Bone marrow (tissue), 2 donors: ENCODE results near the gene SELPLG.
"Not testable (repeated sequence)": the region's sequence is repeated elsewhere in the genome, so short reads cannot be mapped to it uniquely, and the experiment has no call there.

Source experiments
- DNase-seq, 2 donors: peaks; one replicate each; lab custom pipeline; 2025; lab: John Stamatoyannopoulos, UW

SELPLG gene, protein sequence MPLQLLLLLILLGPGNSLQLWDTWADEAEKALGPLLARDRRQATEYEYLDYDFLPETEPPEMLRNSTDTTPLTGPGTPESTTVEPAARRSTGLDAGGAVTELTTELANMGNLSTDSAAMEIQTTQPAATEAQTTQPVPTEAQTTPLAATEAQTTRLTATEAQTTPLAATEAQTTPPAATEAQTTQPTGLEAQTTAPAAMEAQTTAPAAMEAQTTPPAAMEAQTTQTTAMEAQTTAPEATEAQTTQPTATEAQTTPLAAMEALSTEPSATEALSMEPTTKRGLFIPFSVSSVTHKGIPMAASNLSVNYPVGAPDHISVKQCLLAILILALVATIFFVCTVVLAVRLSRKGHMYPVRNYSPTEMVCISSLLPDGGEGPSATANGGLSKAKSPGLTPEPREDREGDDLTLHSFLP

DNA sequence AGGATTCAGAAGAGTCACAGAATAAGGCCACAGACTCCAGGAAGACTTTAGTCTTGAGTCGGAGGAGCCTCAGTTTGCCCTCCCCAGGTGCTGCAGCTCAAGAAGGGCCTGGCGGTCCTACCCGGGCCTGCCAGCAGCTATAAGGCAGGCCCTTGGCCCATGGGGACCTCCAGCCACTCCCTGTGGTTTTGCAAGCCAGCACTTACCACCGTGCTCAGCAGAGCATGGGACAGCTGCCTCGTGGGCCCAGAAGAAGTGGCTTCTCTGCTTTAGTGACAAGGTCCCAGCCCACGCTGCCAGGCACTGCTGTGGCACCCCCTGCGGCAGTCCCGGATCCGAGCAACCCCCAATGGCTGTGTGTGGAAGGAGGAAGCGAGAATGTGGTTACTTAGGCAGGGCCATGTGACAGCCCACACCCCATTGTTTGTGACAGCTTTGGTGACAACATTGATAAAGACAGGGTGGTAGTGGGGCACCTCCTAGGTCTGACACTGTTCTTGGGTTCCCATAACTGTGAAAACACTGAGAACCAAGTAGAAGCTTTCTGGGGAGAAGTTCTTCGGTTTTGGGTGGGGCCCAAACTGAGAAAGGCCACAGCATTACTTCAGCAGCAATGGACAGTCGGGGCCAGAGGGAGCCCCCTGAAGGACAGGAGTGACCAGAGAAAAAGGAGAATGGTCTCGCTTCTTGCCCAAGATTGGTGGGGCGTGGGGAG is at the start of gene SELPLG:
Gene SELPLG, minus strand, starts transcription at position 361 of the 715 bp plus-strand sequence. CDS start 9,587 bp downstream, outside the sequence.
- DNase-seq, result peak; percentile 42 to 94

DNA sequence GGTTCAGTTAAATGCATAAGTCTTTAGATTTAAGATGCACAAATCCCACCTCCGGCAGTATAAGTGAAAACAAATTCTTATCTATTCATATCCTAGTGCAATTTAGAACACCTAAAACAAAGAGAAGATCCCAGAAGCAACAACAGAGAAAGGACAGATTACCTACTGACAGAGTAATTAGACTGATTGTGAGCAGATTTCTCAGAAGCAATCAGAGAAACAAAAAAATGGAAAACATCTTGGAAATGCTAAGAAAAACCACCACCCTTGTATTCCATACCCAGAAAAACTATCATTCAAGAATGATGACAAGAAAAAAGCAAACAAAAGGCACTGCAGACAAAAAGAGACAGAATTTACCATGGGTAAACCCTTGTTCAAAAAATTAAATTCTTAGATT is 47.6 kb upstream of the SELPLG start:
- no peak for DNase-seq

DNA sequence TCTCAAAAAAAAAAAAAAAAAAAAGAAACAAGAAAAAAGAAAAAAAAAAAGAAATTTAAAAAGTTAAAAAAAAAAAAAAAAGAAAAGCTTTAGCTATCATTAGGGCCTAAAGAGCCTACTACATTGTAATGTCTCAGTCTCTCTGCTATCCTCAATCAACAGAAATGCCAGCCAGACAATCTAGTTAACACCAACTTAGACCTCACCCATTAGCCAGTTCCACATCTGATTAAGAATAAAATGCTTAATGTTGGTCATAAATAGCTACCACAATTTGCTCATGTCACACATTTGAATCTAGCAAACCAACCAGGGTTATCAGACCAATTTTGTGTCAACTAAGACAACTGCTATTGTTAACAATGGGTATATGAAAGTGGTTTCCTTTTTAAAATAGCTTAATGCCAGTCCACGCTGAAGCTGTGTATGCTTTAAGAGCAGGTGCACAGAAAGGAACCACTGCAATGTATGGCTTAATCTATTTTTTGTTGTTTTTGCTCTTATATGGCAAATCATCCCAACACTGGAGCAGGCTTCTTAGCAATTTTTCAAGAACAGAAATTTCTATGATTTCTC is 45.5 kb upstream of the SELPLG start:
- no peak for DNase-seq

DNA sequence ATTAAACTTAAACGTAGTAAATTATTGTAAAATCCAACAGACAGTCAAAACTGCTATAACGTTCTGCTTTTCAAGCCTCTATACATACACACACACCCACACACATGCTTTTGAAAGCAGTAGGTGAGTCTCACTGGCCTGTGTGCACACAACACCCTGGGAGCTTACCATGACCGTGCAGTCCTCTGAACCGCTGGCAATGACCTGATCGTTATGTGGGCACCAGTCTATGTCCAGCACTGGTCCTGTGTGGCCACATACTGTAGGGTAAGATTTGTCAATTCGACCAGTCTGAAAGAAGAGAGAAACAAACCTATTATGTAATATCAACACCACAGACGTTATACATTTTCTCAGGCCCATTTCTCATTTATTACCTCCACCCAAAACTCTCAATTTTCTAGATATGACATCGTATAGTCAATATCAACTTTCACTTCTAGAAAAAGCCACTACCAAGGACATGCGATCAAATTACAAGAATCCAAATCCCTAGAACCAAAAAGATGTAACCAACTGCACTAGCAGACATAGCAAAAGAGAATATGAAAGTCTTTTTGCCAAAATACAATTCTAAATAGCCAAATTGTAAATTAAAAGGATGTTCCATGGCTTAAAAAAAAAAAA is 44.5 kb upstream of the SELPLG start:
- no peak for DNase-seq

DNA sequence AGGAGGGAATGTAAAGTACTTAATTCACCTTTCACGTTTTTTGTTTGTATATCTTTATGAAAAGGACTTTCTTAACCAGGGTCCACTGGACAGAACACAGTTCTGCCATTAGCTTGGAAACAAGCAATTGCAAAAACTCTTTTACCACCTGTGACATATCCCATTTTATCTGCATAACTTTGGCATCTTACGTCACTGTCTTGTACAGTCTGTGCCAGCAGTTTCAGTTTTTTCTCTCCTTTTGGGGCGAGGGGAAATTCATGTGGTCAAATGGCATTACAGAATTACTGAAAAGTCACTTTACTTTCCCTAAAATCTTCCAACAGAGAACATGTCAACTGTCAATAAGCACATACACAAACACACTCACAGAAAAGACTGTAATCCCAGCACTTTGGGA is 43.7 kb upstream of the SELPLG start:
- no peak for DNase-seq

DNA sequence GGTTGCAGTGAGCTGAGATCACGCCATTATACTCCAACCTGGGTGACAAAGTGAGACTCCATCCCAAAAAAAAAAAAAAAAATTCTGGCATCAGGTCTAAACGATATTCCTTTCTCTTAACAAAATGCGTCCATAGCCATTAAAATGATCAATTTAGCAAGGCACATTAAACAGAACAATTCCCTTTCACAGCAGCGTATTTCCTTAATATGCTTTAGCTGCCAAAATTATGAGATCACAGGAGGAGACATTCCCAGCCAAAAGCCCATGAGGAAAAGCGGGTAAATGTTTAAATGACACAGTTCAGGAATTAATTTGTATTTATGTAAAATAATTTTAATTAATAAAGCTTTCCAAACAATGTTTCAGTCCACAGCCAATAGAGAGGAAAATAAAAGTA is 43.0 kb upstream of the SELPLG start:
- DNase-seq, result no peak

DNA sequence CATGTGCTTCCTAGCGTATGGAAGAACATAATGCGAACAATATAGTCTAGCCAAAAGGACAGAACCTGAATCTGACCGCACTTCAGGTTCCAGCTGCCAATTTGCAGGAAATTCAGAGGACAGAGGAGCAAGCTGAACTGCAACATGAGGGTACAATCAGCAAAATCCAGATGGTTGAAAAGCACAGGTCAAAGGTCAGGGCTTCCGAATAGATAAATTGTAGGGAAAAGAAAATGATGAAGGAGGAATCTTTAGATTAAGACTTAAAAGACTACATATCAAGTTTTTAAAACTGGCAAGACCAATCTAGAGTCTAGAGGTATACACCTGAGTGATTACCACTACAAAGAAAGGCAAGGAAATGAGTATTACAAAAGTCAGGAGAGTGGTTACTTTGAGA is 42.1 kb upstream of the SELPLG start:
- no peak for DNase-seq

DNA sequence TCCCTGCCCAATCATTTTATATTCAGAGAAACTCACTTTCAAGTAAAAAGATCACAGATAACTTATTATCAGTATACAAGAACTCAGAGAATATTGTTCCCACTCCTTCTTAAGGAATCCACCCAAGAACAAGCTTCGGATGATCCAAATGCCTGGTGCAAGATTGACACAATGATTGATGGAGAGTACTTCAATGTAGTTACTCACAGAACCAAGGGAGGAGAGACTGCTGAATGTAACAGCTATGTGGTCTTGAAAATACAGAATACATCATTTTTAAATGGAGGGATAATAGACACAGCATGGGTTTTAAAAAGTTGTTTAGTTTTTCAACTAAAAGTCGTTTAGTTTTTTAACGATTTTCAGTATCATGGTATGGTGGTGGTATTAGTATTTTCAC is 38.4 kb upstream of the SELPLG start:
- DNase-seq, result no peak

DNA sequence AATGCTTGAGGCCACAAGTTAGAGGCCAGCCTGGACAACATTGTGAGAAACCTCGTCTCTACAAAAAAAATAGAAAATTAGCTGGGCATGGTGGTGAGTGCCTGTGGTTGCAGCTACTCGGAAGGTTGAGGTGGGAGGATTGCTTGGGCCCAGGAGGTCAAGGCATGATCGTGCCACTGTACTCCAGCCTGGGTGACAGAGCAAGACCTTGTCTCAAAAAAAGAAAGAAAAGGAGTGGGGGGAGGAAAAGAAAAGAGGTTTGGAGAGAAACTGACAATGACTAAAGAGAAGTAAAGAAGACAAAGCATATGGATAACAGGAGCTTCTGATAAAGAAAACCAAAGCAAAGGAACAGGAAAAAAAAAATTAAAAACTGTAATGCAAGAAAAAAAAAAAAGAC is 37.4 kb upstream of the SELPLG start:
- no peak for DNase-seq

DNA sequence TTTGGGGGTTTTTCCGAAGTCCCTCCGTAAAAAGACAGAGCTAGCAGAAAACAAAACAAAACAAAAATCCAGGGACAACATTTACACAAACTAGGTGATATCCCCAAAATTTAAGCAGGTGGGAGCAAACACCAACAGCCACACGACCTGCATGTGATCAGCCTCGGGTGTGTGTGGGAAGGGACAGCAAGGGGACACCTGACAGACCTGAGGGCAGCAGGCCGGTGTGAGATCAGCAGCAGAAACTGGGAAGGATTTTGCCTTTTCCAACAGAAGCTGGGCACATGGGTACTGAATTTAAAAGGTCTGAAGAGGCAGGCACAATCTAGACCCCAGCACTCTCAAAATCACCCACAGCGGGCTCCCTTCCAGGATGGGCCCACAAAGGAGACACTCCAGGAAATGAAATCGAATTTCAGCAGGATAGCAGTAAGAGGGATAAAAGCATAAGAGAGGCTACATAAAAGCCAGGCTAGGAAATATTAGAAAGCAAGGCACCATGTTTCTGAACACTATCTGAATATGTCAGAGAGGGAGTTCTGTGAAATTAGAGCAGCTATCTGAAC is 36.5 kb upstream of the SELPLG start:
- DNase-seq, result no peak

DNA sequence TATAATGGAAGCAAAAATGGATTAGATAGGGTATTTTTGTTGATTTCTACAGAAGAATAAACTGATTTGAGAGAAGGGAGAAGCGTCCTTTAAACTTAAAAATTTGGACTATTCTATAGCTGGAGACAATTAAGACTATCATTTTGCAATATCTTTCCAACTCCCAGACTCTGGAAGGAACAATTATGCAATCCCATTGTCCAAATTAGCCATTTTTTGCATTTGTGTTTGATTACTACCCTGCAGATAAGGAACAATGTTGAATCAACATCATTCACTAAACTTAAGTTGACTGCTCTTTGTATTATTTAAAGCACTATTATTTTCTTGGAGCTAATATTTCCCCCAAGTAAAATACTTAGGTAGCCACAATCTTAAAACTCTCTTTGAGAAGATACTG is 34.8 kb upstream of the SELPLG start:
- no peak for DNase-seq

DNA sequence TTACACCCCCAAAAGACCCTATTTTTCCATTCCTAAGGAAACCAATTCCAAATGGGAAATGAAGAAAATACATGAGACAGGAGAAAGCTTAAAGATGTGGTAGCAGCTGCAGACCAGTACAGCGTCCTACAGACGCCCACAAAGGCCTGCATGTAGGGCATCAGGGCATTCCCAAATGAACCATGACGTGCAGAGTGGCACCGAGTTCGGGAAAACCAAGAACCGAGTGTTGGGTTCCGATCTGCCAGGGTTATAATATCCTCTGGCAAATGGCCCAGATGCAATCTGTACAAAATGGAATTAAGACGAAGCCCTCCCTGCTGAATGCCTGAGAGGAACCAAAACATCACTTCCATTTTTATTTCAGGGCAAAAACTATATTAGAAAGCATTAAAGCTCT is 34.4 kb upstream of the SELPLG start:
- no peak for DNase-seq

DNA sequence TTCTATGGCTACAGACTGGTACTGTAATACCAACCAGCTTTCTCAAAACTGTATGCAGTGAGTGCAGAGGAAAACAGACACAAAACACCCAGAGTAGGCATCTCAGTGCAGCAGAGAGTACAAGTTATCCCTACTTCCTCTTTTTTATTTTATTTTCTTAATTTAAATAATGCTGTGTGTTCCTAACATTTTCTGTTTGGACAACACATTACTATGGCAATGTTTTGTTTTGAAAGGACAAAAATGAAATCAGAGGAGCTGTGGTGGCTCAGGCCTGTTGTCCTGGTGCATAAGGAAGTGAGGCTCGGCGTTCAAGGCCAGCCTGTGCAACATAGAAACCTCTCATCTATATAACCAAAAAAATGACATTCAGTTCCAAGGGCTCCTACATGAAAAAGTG is 33.7 kb upstream of the SELPLG start:
- DNase-seq, result peak in 1 of 2 donors; percentile 61

DNA sequence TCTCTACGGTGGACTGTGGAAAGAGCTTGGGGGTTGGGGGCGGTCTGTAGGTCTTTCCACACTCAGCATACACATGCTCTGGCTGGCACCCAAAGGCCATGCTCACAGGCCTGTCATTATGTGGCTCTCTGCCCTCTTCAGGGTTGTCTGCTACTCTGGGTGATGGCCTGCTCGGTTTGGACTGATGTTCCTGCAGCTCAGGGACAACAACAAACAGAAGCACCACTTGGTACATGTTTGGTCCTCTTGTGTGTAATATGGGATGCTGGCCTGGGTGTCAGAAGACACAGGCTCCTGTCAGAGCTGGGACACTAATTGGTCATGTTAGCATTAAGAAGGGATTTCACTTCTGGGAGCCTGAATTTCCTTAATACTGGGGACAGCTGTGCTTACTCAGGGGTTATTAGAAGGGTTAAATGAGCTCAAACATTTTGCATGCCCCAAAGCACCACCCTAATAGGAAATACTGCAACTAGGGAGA is 32.7 kb upstream of the SELPLG start:
- no peak for DNase-seq

DNA sequence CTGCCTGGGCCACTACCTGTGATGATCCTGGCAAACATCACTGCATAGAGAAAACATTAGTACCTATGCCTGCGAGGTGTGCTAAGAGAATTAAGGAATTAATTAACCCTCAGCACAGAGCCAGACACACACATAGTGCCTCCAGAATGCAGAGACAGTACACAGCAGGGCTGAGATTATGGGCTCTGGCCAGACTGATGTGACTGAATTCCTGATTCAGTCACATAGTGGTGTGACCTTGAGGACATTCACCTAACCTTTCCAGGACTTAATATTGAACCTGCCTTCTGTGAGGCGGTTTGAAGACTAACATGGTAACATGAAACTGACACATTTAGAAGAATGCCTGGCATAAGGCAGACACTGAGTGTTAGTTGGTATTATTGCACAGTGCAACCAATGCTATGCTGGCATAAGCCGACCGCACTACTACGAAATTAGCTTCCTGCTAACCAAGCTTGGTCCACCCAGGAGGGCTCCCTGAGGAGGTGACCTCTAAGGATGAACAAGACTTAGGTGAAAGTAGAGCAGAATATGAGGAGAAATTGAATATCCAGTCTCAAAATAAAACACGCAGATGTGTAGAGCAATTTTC is 32.0 kb upstream of the SELPLG start:
- no peak for DNase-seq

DNA sequence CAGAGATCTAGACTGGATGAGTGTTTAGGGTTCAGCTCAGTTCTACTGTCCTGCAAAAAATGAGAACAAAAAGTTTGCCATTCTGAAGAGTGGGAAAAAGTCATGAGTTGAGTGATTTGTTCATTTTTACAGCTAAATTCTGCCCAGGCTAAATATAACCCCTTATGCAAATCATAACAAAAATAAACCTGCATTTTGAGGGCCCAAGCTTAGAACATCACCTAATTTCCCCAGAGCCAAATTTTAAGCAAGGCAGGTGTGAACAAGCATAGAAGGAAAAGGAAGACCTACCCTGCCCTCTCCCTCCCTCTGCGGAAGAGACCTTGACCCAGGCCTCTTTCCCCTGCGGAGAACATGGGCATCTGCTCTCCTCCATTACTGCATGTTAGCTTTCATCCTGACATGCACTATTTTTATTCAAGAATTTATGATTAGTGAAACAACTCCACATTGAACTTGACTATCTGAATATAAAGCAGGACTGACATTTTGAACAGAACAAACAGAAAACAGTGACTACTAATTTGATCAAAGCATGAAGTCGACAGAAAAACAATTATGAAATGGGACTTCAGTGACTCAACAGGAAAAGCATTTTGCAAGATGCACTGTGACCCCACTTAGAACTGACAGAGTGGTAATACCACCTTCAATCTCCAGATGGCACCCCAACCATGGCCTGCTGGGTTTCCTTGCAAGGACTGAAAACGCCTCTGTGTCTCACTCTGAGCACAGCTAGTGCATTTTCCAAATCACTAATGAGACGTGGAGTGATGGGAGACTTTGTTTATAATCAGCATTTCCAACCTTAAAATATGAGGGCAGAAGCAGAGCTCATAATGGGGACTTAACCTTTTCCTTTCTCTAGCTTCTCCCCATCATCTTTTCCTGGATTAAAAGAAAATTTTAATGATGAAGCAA is 30.9 kb upstream of the SELPLG start:
- DNase-seq, result peak; percentile 22 to 92

DNA sequence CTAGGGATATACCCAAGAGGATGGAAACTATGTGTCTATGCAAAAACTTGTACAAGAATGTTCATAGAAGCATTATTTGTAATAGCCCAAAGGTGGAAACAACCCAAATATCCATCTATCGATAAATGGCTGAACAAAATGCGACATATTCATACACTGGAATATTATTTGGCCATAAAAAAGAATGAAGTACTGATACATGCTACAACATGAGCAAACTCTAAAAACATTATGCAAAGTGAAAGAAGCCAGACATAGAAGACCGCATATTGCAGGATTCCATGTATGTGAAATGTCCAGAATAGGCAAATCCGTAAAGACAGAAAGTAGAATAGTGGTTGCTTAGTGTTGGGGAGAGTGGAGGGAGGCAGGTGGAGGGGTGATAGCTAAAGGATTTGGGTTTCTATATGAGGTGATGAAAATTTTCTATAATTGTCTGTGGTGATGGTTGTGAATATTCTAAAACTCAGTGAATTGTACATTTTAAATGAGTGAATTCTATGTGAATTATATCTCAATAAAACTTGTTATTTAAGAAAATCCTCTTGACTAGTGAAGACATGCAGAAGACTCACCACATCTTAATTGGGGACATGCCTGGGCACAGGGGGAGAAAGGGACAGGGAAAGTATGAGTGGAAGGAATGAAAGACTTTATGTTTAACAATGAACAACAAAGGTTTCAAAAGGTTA is 29.8 kb upstream of the SELPLG start:
- no peak for DNase-seq

DNA sequence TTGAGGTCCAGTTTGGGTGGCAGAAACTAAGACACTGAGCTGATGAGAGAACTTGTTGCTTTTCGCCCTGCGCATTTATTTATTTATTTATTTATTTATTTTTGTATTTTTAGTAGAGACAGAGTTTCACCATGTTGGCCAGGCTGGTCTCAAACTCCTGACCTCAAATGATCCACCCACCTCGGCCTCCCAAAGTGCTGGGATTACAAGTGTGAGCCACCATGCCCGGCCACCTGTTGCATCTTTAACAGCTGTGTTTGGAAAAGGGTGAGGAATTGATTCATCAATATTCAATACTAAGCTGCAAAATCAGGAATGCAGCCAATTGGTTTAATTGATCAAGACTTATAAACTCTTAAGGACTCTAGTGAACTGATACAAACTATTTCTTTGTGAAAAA is 24.4 kb upstream of the SELPLG start:
- not testable (repeated sequence) for DNase-seq

DNA sequence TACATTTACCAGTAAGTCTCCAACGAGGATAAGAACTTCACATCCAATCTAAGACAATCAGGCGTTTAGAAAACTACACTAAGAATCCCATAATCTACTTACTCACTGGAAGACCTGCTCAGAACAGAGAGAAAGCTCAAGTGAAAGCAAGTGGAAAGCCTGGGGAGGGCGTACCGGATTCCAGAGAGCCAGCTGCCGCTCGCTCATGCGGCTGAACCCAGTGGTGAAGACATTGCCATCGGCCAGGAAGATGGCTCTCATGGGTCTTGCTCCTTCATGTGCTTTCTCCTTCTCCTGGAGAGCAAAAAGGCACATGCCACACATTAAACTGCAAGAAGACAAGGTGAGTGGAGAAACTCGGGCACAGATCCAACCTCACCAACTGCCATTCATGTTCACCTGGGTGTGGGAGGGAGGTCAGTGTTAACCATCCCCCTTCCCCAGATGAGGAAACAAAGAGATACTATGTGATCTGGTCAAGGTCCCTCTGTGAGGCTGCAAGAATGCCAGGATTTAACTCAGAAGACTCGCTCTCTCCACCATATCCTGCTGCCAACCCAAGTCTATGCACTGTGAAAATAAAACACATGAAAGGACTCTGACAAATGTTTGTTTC is 23.5 kb upstream of the SELPLG start:
- no peak for DNase-seq

DNA sequence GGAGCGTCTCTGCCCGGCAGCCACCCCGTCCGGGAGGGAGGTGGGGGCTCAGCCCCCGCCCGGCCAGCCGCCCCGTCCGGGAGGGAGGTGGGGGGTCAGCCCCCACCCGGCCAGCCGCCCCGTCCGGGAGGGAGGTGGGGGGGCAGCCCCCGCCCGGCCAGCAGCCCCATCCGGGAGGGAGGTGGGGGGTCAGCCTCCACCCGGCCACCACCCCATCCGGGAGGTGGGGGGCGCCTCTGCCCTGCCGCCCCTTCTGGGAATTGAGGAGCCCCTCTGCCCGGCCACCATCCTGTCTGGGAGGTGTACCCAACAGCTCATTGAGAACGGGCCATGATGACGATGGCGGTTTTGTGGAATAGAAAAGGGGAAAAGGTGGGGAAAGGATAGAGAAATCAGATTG is 22.6 kb upstream of the SELPLG start:
- DNase-seq, result not testable (repeated sequence)
